Activated T-cell treated with anti-CD3 and anti-CD28 coated beads, Interleukin-2, amount 50 U/mL, for 4 hours (primary cell): ENCODE results near the gene CCNL1. TPM values are rescaled to one million over a fixed set of nuclear protein-coding genes. Genes with fewer than 3 reads are reported as not detected.
A peak's percentile ranks its signal among the peaks of the same experiment; 100 is the strongest.

Source experiments
- ATAC-seq, 2 donors: fragments of 200-7000 bp; cut with Tn5 transposase; one replicate each; pipeline ENCODE4 v1.10.0; 2021
- DNase-seq: peaks from one replicate; pipeline ENCODE4 v3.0.0-alpha.2; 2020
- H3K27me3 Mint-ChIP-seq: one replicate; pipeline ENCODE4 v1.8.0; 2021; ENCODE audit warnings: low read depth, mixed read lengths
- H3K36me3 Mint-ChIP-seq: one replicate; pipeline ENCODE4 v1.8.0; 2022; ENCODE audit warnings: mixed read lengths; ENCODE audit not compliant: insufficient read depth
- H3K4me1 Mint-ChIP-seq: one replicate; pipeline ENCODE4 v1.8.0; 2021; ENCODE audit warnings: low read depth, mixed read lengths
- H3K4me3 Mint-ChIP-seq: one replicate; pipeline ENCODE4 v1.8.0; 2021; ENCODE audit warnings: mild to moderate bottlenecking, moderate library complexity, mixed read lengths
- H3K9me3 Mint-ChIP-seq: one replicate; pipeline ENCODE4 v1.8.0; 2021; ENCODE audit warnings: mixed read lengths
- total RNA-seq, 3 donors: library from RNA; stranded (reverse); gene quantifications; one replicate each; pipeline ENCODE4 v1.2.1, GENCODE V29; 2021

Gene CCNL1
- total RNA-seq, 3 donors from 2014 or later = 138 to 152 (median 151) TPM

DNA sequence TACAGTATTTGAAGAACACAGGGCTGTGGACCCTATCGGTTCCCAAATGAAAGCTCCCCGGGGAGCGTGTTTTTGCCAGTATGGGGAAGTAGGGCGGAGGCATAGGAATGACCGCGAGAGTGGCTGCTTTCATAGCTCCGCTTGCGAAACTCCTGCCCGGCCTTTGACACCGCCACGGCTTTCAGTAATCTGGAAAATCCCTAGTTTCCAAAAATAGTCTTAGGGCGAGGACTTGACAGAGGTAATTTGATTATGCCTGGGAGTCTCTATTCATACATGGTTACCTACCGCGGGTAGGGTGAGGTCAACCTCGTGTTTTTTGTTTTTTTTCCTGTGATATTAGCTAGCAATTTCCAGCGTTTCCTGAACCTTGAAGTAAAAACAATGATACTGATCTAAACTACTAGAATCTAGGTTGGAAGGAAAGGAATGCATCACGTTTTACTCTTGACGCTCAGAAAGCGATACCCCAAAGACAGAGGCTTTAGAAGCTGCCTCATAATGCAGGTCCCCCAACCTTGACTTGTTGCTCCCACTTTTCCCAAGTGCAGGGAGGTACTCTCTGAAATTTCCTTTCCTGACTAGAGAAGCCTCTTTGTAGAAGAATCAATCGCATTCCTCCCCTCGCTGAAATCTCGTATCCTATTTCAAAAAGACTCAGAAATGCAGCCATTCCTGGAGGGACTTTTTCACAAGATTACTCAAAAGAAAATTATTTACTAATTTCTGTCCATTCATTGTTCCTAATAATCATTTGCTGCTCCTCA, 894 bp upstream of the CCNL1 start:
- peaks cover 40% of the 10 kb centered on the region for H3K36me3 Mint-ChIP-seq
- no peaks in the 10 kb centered on the region for H3K27me3 Mint-ChIP-seq
- no peaks in the 10 kb centered on the region for H3K9me3 Mint-ChIP-seq
- H3K4me3 Mint-ChIP-seq = peak overlapping the region; percentile 96
- ATAC-seq (peak; percentile 38 to 46), DNase-seq (peak; percentile 54)
- H3K4me1 Mint-ChIP-seq = peaks cover 38% of the 10 kb centered on the region

GRCh38 chr3:157159037-157159761, 748 bp downstream of the CCNL1 start:
- DNase-seq = peak; percentile 73
- peaks cover 53% of the 10 kb centered on the region for H3K4me1 Mint-ChIP-seq
- ATAC-seq = peak; percentile 66 to 68
- no peaks in the 10 kb centered on the region for H3K9me3 Mint-ChIP-seq
- H3K27me3 Mint-ChIP-seq = no peaks in the 10 kb centered on the region
- H3K36me3 Mint-ChIP-seq = peaks cover 52% of the 10 kb centered on the region
- H3K4me3 Mint-ChIP-seq = peak overlapping the region; percentile 96

GRCh38 chr3:157157836-157158235, 2.1 kb downstream of the CCNL1 start:
- Mint-ChIP-seq H3K27me3 (no peaks in the 10 kb centered on the region), H3K4me3 (peak overlapping the region; percentile 96), H3K9me3 (no peaks in the 10 kb centered on the region), H3K36me3 (peaks cover 55% of the 10 kb centered on the region), H3K4me1 (peaks cover 61% of the 10 kb centered on the region)
- DNase-seq = no peak
- no peak for ATAC-seq

GRCh38 chr3:157156837-157157635, 2.9 kb downstream of the CCNL1 start:
- no peak for DNase-seq
- Mint-ChIP-seq H3K4me1 (peaks cover 61% of the 10 kb centered on the region), H3K36me3 (peaks cover 55% of the 10 kb centered on the region), H3K27me3 (no peaks in the 10 kb centered on the region), H3K4me3 (peak overlapping the region; percentile 96), H3K9me3 (no peaks in the 10 kb centered on the region)
- ATAC-seq = no peak

DNA sequence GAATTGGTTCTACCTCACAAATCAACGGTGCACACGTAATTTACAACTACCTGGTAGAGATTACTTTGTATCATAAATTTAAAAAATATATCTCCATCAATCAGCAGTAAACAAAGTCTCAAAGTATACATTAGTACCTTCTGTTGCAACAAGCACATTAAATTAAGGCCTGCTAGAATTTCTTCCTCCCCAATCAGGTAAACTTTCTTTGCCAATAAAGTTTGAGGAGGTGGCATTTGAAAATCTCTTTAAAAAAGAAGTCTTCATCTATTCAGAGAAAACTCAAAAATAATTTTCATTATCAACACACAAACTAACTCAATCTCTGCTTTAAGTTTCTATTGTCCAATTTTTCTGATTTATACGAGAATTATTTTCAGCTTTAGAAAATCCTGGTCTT, 4.4 kb downstream of the CCNL1 start:
- Mint-ChIP-seq H3K27me3 (no peaks in the 10 kb centered on the region), H3K4me1 (peaks cover 59% of the 10 kb centered on the region), H3K36me3 (peaks cover 68% of the 10 kb centered on the region), H3K4me3 (peak overlapping the region; percentile 96), H3K9me3 (no peaks in the 10 kb centered on the region)
- ATAC-seq (no peak), DNase-seq (no peak)

DNA sequence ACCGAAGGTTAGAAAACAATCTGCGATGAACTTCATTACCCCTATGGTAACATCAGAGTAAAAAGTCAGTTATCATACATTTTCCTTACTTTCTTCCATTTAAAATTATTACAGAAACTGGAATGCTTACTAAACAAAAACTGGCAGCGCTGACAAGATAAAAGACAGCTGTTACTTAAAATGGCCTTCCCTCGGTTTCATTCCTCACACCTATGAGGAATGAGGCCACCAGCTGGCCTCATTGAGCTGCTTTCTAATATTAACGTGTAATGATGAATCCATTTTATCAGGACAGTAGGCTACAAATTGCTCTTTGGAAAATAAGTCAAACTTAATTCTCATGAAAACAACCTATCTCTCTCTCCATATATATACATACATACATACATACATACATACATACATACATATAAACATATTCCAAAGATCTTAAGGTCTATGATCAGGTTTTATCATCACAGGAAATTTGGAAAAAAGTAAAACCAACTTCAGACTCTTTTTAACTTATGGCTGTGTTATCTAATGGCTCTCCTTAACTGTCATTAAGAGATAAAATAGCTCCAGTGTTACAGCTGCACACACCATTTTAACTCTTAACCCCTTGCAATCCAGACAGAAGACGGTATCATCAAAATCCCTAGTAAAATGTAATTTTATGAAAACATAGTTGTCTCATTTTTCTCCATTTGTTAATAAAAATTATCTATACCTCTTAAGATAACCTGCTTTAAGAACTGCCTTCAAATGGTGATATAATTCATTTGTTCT, 5.2 kb downstream of the CCNL1 start:
- H3K36me3 Mint-ChIP-seq = peaks cover 68% of the 10 kb centered on the region
- peak overlapping the region; percentile 96 for H3K4me3 Mint-ChIP-seq
- ATAC-seq (no peak), DNase-seq (no peak)
- H3K27me3 Mint-ChIP-seq = no peaks in the 10 kb centered on the region
- H3K9me3 Mint-ChIP-seq = no peaks in the 10 kb centered on the region
- peaks cover 60% of the 10 kb centered on the region for H3K4me1 Mint-ChIP-seq

DNA sequence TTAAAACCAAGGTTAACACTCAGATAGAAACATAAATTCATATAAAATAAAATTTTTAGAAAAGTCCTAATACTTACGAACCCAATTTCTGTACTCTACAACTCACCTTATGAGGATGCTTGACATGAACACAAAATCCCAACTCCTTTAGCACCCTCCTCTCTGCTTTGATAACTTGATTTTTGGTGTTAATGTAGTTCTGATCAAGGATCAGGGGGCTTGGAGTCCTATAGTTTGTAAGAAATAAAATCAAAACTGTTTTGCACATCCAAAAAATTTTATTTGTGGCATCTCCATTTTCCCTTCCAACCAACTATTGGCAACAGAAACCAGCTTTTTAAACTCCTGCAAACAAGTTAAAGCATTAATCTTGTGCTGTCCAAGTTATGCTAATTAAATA, 7.0 kb downstream of the CCNL1 start:
- H3K27me3 Mint-ChIP-seq = no peaks in the 10 kb centered on the region

DNA sequence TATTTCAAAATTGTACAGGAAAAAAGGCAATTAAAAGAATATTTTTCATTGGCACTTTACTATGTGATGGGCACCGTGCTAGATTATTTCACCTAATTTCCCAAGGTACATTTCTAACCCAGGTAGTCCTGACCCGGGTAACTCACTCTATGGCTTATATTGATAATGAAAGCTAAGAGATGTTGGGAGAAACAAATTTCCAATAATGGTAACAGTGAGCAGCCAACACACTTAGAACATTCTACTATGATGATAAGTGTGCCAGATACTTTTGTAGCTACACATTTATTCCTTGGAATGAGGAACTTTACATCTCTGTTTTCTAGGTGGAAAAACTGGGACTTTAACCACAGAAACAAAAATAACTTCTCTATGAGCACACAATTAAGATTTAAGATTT, 7.5 kb downstream of the CCNL1 start:
- ATAC-seq (no peak), DNase-seq (no peak)
- Mint-ChIP-seq H3K4me1 (peaks cover 67% of the 10 kb centered on the region), H3K9me3 (no peaks in the 10 kb centered on the region), H3K27me3 (no peaks in the 10 kb centered on the region), H3K4me3 (no peak overlapping the region), H3K36me3 (peaks cover 66% of the 10 kb centered on the region)

More for the DNA sequence above, 7.0 kb downstream of the CCNL1 start:
- H3K4me3 Mint-ChIP-seq = no peak overlapping the region
- H3K4me1 Mint-ChIP-seq = peaks cover 69% of the 10 kb centered on the region
- no peaks in the 10 kb centered on the region for H3K9me3 Mint-ChIP-seq
- peaks cover 69% of the 10 kb centered on the region for H3K36me3 Mint-ChIP-seq
- DNase-seq (no peak), ATAC-seq (no peak)

DNA sequence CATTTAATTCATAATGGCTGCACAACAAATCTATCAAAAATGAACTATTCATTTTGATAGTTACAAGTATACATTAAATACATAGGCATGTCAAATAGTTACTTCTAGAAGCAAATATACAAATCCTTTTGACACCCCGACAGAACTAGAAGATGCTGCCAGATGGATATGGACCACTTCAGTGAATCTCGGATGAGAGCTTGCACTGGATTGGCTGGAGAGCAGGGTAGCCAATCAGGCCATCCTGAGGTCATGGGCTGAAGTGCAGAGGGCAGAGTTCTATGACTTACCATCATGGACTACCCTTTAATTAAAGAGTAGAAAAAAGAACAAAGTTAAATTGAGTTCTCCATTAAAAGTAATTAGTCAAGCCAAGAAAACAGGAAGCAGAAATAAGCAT, 8.3 kb downstream of the CCNL1 start:
- Mint-ChIP-seq H3K36me3 (peaks cover 65% of the 10 kb centered on the region), H3K4me3 (no peak overlapping the region), H3K27me3 (no peaks in the 10 kb centered on the region), H3K9me3 (no peaks in the 10 kb centered on the region), H3K4me1 (peaks cover 62% of the 10 kb centered on the region)
- DNase-seq = no peak
- no peak for ATAC-seq

GRCh38 chr3:157151151-157151550, 8.8 kb downstream of the CCNL1 start:
- DNase-seq (no peak), ATAC-seq (no peak)
- Mint-ChIP-seq H3K9me3 (no peaks in the 10 kb centered on the region), H3K4me3 (no peak overlapping the region), H3K4me1 (peaks cover 57% of the 10 kb centered on the region), H3K27me3 (no peaks in the 10 kb centered on the region), H3K36me3 (peaks cover 62% of the 10 kb centered on the region)

DNA sequence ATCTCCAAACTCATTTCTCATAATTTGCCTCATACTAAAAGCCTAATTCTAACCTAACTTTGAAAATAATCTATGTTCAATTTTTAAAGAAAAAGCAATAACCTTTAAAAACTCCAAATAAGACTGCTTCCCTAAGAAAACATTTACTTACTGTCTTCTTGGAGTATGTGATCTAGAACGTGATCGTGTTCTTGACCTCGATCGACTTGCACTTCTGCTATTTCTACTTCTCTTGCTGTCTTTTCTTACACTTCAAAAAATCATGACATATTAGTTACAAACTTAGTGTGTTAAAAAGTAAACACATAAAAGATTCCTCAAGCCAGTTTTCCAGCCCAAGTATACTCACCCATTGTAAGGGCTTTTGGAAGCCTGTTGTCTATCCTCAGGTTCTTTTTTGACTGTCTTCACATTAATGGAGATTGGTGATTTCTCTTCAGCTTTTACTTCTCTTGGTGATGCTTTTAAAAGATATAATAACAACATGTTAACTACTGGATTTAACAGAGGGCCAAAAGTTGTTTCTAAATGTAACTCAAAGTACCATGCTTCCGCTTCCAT, 10.7 kb downstream of the CCNL1 start:
- no peak for ATAC-seq
- peaks cover 60% of the 10 kb centered on the region for H3K36me3 Mint-ChIP-seq
- no peaks in the 10 kb centered on the region for H3K27me3 Mint-ChIP-seq
- H3K4me1 Mint-ChIP-seq = peaks cover 41% of the 10 kb centered on the region
- no peaks in the 10 kb centered on the region for H3K9me3 Mint-ChIP-seq
- H3K4me3 Mint-ChIP-seq = no peak overlapping the region
- DNase-seq = no peak

GRCh38 chr3:157148196-157148889, 11.6 kb downstream of the CCNL1 start:
- no peak for DNase-seq
- H3K4me1 Mint-ChIP-seq = peaks cover 34% of the 10 kb centered on the region
- H3K4me3 Mint-ChIP-seq = no peak overlapping the region
- H3K9me3 Mint-ChIP-seq = no peaks in the 10 kb centered on the region
- H3K27me3 Mint-ChIP-seq = no peaks in the 10 kb centered on the region
- H3K36me3 Mint-ChIP-seq = peaks cover 62% of the 10 kb centered on the region
- peak; percentile 59 to 62 for ATAC-seq

DNA sequence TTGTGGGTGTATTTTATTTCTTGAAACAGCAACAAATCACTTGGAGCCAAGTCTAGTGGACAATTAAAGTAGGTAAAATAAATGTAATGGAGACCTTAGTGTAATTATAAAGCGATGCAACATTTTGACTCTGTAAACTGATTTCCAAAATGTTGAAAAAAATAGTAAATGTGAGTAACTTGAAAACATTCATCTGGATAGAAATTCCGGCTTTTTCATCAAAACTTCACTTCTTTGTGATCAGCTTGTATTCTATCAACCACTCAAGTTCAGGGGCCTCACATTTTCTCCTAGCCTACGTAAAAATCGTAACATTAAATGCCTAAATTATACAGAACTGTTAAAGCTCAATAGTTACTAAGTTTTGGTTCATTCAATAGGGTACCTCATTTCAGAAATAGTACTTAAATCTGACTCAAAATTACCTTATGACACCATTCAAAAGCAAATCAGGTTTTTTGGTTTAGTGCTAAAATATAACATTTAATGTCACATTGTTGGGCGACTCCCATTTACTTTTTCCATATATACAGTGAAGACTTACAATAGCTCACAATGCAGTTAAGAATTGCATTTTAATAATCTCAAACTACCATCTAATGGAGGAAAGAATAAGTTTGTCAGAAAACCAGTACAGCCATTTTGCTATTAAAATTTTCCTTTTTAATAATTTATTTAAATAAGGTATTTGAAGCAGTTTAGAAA, 12.7 kb downstream of the CCNL1 start:
- Mint-ChIP-seq H3K4me1 (peaks cover 28% of the 10 kb centered on the region), H3K9me3 (no peaks in the 10 kb centered on the region), H3K27me3 (no peaks in the 10 kb centered on the region), H3K4me3 (no peak overlapping the region), H3K36me3 (peaks cover 64% of the 10 kb centered on the region)
- DNase-seq (no peak), ATAC-seq (peak in 1 of 2 donors; percentile 11)
